Hypothalamus (tissue), 51 donors: ENCODE results near the gene DUSP6.

Source experiments
- DNase-seq, 51 donors: peaks; one replicate each; lab custom pipeline; 2025; lab: John Stamatoyannopoulos, UW

Gene DUSP6

DNA sequence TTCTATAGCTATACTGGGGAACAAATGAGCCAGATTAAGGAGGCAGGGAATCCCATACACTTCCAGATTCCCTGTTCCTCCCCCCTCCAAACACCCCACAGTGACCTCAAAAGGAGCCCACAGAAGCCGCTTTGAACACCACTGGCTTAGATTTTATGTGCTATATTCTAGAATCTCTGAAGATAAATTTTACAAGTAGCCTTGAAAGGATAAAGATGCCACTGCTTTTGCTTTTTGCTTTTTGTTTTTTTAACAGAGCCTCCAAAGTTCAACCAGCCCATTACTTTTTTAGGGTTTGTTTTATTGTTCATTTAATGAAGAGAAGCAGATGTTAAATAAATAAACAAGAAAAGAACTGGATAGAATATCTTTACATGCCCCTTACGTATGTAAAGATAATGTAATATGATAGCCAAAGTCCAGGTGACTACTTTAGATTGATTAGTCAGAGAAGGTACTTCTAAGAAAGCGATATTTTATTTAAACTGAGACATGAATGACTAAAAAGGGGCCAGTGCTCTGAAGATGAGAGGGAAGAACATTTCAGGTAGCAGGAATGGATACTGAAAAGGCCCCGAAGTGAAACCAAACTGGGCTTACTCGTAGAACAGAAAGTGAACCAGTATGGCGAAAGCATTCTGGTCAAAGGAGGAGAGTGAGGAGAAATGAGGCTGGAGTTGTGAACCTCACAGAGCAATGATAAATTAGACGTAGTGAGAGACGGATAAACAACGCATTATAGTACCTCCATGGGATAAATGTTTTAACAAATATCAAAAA, 44.6 kb downstream of the DUSP6 start:
- DNase-seq, result no peak

DNA sequence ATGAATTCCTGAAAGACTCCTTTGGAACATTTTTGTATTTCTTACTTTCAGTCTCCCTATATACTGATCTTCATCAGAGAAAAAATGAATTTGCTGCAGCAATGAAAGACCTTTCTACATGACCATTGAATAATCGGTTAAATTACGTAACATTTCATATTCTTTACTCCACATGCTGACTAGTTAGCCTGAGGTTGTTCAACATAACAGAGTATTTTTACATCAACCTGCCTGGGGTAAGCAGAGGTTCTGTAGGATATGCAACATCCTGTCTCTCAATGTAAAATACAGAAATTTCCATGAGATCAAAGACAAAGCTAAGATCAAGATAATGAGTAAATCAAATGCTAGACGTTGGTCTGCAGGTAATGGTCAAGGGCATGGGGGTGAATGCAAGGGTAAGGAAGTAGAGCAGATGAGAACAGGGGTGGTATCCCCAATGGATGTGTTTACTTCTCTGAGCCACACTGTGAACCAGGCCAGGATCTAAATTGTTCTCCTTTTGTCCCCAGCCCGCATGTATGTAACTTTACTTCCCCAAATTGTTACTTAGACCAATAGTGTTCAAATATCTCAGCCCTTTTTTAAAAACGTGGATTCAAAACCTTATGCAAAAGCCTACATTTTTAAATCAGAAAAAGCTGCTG, 45.4 kb downstream of the DUSP6 start:
- no peak for DNase-seq

DNA sequence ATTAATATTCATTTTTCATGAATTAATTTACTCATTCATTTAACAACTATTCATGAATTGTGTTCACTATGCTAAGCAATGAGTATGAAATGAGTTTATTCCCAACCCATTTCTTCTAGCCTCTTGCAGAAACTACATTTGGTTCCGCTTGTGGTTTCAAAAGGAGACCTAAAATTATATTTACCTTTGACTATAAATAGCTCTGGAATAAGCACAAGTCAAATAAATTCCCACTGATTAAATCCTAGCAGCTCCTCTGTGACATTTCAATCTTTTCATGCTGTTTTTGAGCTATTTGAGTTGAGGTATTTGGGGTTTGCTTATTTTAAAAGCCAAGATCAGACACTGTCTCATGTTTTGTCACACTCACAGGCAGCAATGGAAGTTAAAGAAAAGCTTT, 46.9 kb downstream of the DUSP6 start:
- no peak for DNase-seq

DNA sequence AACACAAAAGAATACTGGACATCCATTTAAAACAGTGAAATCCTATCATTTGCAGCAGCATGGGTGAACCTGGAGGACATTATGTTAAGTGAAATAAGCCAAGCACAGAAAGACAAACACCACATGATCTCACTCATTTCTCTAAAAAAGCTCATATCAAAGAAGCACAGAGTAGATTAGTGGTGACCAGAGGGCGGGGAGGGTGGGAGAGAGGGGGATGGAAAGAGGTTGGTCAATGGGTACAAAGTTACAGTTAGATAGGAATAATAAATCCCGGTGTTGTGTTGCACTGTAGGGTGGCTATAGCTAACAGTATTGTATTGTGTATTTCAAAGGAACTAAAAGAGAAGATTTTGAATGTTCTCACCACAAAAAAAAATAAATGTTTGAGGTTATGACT, 52.4 kb downstream of the DUSP6 start:
- no peak for DNase-seq

DNA sequence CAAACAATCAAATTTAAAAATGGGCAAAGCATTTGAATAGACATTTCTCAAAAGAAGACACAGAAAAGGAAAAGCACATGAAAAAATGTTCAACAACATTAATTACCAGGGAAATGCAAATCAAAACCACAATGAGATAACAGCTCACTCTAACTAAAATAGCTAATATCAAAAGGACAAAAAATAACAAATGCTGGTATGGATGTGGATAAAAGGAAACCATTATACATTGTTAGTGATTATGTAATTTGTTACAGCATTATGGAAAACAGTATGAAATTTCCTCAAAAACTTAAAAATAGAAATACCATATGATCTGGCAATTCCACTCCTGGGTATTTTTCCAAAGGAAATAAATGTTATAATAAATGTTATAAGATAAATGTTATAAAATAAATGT, 52.9 kb downstream of the DUSP6 start:
- DNase-seq, result no peak
